KOPT-K1 (cell line): ENCODE measurements around the gene AHNAK.

ENCODE experiments used
- H3K27ac ChIP-seq: fragments of 200-600 bp; sonication (generic); 2 replicates; pipeline ENCODE4 v1.5.1; 2016; ENCODE audit warnings: antibody characterized with exemption, mild to moderate bottlenecking, low read depth, low read length; ENCODE audit not compliant: poor library complexity, severe bottlenecking
- H3K36me3 ChIP-seq: fragments of 200-600 bp; sonication (generic); 2 replicates; pipeline ENCODE4 v1.5.1; 2017; ENCODE audit warnings: antibody characterized with exemption, mild to moderate bottlenecking, low read length, moderate library complexity; ENCODE audit not compliant: insufficient read depth
- H3K9me3 ChIP-seq: fragments of 200-600 bp; sonication (generic); 2 replicates; pipeline ENCODE4 v1.5.1; 2017; ENCODE audit warnings: antibody characterized with exemption, low read length, mild to moderate bottlenecking; ENCODE audit not compliant: insufficient read depth, poor library complexity, severe bottlenecking

Gene AHNAK

DNA sequence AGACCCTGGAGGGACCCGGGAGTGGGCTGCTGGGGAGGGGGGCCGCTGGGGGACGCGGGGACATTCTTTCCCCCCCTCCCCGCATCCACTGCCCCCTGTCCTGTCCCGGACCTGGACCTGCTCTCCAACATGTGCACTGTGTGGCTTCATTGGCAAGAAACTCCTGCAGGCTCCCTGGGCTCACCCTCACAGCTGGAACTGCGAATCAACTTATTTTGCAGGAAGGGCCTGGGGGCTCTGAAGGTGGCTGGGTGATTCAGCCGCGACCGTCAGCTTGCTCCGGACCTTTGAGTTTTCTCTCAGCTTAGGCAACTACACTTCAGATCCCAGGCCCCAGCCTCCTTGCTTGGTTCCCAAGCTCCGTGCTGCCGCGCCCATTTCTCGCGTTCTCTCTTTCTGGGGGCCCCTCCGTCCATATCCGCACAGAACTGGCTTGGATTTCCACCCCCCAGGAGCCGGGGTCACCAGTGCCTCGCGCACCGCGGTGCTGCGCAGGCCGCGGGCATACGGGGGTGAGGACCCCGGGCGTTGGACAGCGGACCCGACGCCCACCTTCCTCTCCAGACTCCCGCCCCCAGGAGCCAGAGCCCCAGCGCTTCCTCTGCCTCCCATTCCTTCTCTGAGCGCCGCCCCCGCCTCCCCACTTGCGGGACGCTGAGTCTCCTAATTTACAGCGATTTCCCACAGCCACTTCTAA lies 471 bp upstream of the AHNAK start:
- no peaks in the 10 kb centered on the region for H3K9me3 ChIP-seq
- H3K36me3 ChIP-seq, result no peaks in the 10 kb centered on the region
- H3K27ac ChIP-seq, result no peak overlapping the region

DNA sequence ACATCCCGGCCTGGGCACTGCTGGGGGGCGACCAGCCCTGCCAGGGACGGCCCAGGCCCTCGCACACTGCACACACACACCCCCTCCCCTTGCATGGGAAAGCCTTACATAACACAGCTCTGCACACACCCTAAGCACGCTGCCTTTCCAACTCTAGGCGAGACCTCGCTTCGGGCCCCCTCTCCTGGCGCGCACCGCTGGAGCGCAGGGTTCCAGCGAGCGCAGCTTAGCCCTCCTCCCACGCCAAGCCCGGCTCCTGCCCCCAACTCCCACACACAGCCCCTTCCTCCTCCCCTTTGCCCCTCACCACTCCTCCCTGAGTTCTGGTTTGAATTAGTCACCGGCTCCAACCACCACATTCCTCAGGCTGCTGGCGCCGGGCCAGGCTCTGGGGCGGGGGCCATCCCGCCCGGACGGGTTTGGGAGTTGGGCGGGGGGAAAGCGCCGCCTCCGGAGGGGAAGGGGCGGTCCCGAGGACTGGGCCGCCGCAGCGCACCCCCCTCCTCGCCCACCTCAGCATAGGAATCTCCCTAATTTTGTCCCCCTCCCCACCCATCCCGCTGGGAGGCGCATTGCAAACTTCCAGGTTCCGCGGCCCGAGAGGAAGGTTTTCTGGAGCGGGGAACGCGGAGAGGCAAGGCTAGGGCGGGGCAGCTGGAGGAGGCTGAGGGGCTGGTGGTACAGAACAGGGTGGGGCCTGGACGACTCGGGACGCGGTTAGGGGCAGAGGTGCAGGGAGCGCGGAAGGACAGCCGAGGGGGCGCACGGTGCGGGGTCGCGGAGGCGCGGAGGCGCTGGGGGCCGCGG lies 966 bp downstream of the AHNAK start:
- H3K36me3 ChIP-seq, result no peaks in the 10 kb centered on the region
- no peak overlapping the region for H3K27ac ChIP-seq
- H3K9me3 ChIP-seq, result no peaks in the 10 kb centered on the region

DNA sequence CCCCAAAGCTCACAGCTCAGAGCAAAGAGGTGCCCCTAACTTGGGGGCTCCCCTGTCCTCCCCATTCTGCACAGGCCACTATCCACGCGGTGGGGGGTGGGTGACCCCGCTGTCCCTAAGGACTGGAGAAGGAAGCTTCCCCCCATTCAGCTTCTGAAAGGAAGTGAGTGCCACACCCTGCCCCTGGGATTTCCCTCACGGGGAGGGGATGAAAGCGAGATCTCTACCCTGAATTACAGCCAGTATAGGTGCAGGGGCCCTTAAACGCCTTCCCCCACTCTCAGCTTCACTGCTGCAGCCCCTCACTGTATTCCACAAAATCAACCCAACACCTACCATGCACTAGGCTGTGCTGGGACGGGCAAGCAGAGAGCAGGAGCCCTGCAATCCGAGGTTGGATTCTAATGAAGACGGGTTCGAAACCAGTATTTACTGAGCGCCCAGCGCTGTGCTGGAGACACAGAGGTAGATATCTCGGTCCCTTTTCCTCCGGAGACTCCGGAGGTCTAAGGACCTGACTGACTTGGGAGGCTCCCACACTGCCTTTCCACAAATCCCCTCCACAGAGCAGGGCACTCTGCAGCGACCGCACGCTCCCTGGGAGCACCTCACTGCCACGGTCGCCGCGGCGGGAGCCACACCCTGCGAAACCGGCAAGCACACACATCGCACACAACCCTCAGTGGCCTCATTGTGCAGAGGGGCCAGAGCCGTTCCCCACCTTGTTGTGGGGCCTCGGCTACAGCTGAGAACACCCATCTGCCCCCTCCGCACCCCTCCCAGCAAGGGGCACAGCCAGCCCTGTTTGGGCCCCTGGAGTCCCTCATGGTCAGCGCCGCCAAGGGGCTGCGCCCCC lies 1.8 kb downstream of the AHNAK start:
- H3K36me3 ChIP-seq, result no peaks in the 10 kb centered on the region
- no peaks in the 10 kb centered on the region for H3K9me3 ChIP-seq
- no peak overlapping the region for H3K27ac ChIP-seq

DNA sequence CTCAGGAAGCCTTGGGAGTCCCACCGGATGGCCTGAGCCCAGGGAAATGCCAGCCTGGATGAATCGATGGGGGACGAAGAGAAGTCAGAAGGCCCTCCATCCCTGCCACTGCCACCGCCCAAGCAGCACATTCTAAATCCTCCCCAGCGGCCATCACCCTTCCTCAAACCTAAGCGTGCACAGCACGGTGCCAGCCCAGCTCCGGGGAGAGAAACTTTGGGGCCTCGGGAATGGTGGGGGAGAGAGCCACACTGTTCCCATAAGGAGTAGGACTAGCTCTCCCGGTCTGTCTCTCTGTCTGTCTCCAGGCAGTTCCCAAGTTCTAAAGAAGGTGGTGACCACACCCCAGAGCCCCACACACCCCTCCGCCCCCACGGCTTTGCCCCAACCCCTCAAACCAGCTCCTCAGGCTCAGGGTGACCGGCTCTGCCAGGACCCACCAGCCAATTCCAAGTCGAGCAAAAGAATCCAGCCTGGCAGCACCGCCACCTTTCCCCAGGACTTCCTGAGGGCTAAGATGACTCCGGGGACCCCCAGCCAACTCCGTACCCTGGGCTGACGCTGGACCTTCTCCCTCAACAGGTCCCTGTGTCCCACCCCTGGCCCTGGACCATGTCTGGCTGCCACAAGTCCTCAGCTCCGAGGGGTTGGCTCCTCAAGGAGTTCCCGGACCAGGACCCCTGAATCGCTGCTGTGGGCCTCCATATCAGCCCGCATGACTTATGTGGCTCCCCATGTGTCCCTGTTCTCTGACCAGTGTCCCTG lies 2.7 kb downstream of the AHNAK start:
- Histone ChIP-seq H3K9me3 (no peaks in the 10 kb centered on the region), H3K27ac (no peak overlapping the region), H3K36me3 (no peaks in the 10 kb centered on the region)

DNA sequence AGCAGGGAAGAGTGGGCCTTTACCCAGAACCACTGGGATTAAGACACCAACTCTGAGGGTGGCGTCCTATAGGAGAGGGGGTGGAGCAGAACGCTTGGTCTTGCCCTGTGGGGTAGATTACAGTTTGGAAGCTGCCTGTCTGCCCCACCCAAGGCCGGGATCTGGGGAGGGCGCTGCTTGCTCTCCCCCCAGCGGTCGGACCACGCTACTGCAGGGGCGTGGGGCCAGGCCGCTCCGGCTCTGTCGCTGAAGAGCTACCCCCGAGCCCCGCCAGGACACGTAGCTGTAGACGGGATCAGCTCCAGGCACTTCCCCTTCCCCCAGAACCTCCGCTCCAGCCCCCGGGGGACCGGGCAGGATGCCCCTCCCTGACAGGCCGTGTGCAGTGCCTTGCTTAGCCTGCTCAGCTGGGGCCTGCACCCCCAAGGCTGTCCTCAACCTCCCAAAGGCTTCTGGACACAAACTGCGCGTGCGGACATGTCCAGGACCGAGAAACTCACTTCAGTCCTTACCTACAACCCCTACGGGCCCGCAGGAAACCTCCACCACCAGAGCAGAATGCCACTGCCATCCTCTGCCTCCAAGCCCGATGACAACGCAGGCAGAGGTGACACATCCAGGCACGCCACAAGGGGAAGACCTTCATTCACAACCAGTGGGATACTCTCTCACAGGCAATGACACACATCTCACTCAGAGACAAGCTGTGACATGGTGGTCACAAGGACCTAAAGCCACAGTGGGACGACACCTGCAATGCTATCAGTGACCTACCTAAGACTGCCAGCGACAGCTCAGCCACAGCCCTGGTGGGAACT lies 3.6 kb downstream of the AHNAK start:
- no peak overlapping the region for H3K27ac ChIP-seq
- no peaks in the 10 kb centered on the region for H3K9me3 ChIP-seq
- no peaks in the 10 kb centered on the region for H3K36me3 ChIP-seq

DNA sequence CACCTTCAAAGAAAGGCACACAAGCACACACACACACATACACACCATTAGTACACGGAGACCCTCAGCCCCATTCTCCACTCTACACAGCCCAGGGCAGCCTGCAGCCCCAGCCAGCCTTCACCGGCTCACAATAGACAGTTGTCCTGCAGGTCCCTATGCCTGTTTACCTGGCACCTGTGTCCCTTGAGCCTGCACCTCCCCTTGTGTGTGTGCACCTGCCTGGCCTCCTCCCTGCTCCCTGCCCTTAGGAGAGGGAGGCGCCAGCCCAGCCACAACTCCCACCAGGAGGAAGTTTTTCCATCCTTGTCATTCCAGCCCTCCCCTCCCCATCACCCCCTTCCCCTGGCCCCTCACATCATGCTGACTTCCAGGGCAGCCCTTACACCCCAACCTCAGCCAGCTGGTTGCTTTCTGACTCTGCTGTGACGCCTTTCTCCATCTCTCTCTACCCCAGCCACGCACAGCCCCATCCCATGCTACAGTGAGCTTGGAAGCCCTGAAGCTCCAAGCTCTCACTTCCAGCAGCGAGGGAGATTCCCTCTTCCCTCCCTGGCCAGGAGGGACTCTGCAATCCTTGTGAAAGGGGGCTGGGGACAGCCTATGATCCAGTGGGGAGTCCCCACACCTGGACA lies 4.4 kb downstream of the AHNAK start:
- Histone ChIP-seq H3K36me3 (no peaks in the 10 kb centered on the region), H3K27ac (no peak overlapping the region), H3K9me3 (no peaks in the 10 kb centered on the region)

DNA sequence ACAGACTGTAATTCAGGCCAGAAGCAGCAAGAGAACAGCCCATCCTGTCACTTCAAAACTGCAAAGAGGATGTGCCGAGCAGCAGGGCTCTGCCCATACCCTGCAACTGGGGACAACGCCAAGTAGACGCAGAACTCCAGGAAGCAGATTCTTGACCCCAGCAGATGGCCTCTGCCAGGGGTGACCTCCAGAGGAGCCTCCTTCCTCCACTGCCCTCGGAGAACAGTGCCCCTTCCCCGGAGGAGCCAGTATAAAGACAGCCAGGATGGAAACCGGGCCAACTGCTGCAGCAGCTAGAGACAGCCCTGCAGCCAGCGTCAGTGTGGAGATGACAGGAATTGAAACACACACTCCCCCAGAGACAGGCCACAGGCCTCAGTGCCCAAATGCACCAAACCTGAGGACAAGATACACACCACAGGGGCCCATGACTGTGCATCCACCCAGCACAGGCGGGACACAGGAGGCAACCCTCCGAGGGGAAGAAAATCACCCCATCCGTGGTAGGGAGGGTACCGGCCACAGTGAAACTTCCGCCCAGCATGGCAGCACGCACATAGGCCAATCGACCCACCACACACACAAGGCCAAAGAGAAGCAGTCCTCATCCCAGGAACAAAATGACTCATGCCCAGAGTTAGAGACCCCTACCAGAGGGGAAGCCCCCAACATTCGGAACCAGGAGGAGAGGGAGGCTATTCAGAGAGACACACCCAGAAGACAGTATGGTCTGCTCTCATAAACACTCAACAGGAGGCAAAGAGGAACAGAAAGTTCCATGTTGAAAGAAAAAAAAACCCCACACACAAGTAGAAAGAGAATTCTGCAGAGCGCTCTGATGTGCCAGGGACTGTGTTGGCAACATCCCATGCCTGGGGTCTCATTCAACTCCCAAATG lies 5.6 kb downstream of the AHNAK start:
- Histone ChIP-seq H3K27ac (no peak overlapping the region), H3K9me3 (no peaks in the 10 kb centered on the region), H3K36me3 (no peaks in the 10 kb centered on the region)

DNA sequence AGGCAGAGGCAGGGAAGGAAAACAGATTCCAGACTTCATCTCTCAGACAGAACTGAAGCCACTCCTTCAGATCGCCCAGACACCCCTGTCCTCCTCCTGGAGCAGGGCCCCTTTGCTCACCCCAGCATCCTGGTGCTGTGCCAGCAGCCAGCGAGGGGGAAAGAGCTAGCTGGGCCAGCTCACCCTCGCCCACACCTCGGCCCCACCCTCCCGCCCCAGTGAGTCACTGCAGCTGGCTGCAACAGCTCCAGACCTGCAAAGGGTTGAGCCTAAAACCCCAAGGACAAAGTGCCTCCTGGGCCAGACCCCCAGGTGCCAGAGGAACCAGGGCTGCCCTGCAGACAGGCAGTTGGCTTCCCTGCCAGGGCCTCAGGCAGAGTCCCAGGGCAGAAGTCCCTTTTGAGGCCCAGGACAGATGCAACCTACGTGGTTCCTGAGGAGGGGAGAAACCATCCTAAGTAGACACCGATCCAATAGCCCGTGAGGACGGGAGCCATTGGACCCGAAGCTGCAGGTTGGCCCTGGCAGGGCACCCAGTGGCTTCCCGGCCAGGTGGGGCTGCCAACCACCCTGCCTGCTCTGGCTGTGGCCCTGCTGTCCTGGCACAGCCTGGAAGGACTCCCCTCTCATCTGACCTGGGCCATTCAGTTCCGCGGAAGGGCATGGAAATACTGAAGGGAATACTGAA lies 7.2 kb downstream of the AHNAK start:
- Histone ChIP-seq H3K9me3 (no peaks in the 10 kb centered on the region), H3K27ac (no peak overlapping the region), H3K36me3 (no peaks in the 10 kb centered on the region)

DNA sequence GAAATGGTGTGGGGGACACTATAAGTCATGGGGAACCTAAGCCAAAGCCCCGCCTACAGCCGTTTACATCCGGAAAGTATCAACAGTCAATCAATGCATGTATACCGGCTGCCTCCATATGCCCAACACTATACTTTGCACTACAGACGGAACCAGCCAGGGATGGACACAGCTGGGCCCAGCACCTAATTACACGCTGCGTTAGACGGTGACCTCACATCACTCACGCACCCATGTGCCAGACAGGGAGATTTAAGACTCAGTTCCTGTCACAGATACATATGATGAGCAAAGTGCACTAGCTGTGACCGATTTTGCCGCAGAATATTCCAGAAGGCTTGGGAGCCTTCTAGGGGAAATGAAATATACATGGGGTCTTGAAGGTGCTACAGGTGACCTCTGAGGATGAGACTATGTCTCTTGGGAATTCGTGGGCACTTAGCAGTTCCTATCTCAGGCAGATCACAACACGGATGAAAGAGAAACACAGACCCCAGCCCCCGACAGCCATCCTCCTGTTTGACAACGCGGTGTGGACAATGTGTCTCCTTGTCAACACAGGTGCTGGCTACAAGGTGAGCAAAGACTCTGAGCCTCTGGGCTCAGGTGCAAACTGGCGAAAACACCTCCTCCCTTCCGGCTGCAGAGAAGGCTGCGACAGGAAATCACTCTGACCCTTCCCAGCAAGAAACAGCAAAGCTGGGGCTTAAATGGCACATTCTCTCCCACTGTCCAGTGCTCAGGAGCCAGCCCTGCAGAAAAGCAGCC lies 8.0 kb downstream of the AHNAK start:
- Histone ChIP-seq H3K9me3 (no peaks in the 10 kb centered on the region), H3K36me3 (no peaks in the 10 kb centered on the region), H3K27ac (no peak overlapping the region)

DNA sequence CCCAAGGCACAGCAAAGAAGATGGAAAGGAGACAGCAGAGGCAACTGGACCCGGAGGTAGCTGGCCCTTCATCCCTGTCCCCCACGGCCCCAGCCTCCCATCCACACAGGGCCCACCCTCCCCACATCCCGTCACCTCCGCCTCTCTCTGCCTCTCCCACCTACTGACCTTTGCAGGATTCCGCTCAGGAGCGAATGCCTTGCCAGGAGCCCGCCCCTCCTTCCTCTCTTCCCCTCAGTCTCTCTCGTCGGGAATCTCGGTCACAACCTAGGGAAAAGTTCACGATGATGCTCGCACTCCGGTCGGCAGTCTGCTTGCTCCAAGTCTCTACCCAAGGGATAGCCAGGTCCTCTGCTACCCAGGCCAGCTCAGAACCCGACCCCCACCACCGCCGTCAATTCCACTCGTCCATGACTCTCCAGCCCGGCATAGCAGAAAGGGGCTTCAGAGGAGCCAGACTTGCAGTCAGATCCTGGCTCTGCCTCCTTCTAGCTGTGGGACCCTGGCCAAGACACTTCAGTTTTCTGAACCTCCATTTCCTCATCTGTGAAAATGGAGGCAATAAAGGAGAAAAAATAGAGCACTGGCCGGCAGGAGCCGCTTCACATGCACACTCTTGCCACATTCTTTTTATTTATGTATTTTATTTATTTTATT lies 10.2 kb downstream of the AHNAK start:
- no peaks in the 10 kb centered on the region for H3K36me3 ChIP-seq
- H3K9me3 ChIP-seq, result no peaks in the 10 kb centered on the region
- no peak overlapping the region for H3K27ac ChIP-seq

DNA sequence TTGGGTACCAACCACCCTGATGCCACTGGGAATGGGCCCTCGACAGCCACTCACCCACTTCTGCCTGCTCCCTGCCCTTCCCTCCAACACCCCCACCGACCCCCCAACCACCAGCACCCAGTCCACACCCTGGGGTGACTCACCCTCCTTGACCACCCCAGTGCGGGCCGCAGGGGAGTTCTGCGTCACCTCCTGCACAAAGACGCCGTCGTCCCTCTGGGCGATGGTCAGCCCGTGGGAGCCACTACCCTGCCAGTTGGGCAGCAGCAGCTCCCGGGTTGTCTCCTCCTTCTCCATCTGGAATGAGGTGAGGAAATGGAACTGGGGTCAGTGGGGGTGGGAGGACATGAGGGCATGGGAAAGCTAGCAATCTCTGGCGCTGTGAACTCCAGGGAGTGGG lies 10.8 kb downstream of the AHNAK start:
- no peaks in the 10 kb centered on the region for H3K9me3 ChIP-seq
- H3K27ac ChIP-seq, result no peak overlapping the region
- H3K36me3 ChIP-seq, result no peaks in the 10 kb centered on the region
